Fibroblast of lung (primary cell): ENCODE results near the gene SPTBN5. TPM values are rescaled to one million over a fixed set of nuclear protein-coding genes. Genes with fewer than 3 reads are reported as not detected.

Experiments used
- DNase-seq, 2 donors: peaks; one replicate each; pipeline versions ENCODE4 v3.0.0 to v3.0.0-alpha.2; 2010; ENCODE audit warnings: low read depth in 2 of 2
- H2AFZ ChIP-seq: 2 replicates; pipeline ENCODE4 v1.5.1; 2012; ENCODE audit warnings: low read length, control low read depth, inconsistent platforms
- H3K27ac ChIP-seq: 2 replicates; pipeline ENCODE4 v1.5.1; 2011; ENCODE audit warnings: low read length, control low read depth; ENCODE audit not compliant: insufficient read depth
- H3K27me3 ChIP-seq: 2 replicates; pipeline ENCODE4 v1.5.1; 2011; ENCODE audit warnings: mild to moderate bottlenecking, low read length; ENCODE audit not compliant: control insufficient read depth, insufficient read depth
- H3K36me3 ChIP-seq: 2 replicates; pipeline ENCODE4 v1.5.1; 2011; ENCODE audit warnings: low read length; ENCODE audit not compliant: control insufficient read depth, insufficient read depth
- H3K4me1 ChIP-seq: 2 replicates; pipeline ENCODE4 v1.5.1; 2011; ENCODE audit warnings: low read length; ENCODE audit not compliant: control insufficient read depth, insufficient read depth; ENCODE audit errors: extremely low read depth
- H3K4me2 ChIP-seq: 2 replicates; pipeline ENCODE4 v1.5.1; 2011; ENCODE audit warnings: low read length, control low read depth; ENCODE audit not compliant: insufficient read depth; ENCODE audit errors: extremely low read depth
- H3K4me3 ChIP-seq, 4 experiments: fragments of 200-600 bp in 1 of 4; sonication (generic) in 1 of 4; replicated peaks in 1 of 4; 2 replicates each; pipeline ENCODE4 v1.5.1; 2011 to 2016; ENCODE audit warnings: low read length in 4 of 4, low read depth in 3 of 4, mild to moderate bottlenecking in 3 of 4, control low read depth in 2 of 4, inconsistent platforms in 1 of 4, mixed read lengths in 1 of 4; ENCODE audit not compliant: insufficient read depth in 1 of 4; ENCODE audit errors: control extremely low read depth in 1 of 4
- H3K79me2 ChIP-seq: 2 replicates; pipeline ENCODE4 v1.5.1; 2012; ENCODE audit warnings: mild to moderate bottlenecking, low read length, inconsistent platforms; ENCODE audit not compliant: control insufficient read depth, insufficient read depth
- H3K9ac ChIP-seq: 2 replicates; pipeline ENCODE4 v1.5.1; 2011; ENCODE audit warnings: mild to moderate bottlenecking, low read length, control low read depth; ENCODE audit not compliant: insufficient read depth
- H3K9me3 ChIP-seq: 2 replicates; pipeline ENCODE4 v1.5.1; 2012; ENCODE audit warnings: low read depth, low read length; ENCODE audit not compliant: control insufficient read depth, insufficient read depth
- H4K20me1 ChIP-seq: 2 replicates; pipeline ENCODE4 v1.5.1; 2011; ENCODE audit warnings: low read length; ENCODE audit not compliant: control insufficient read depth, insufficient read depth; ENCODE audit errors: extremely low read depth
- EZH2 ChIP-seq: IDR thresholded peaks from 2 replicates; pipeline ENCODE4 v1.5.1; 2012; ENCODE audit warnings: low read length, control low read depth, mild to moderate bottlenecking; ENCODE audit errors: missing control alignments
- polyA plus RNA-seq, 2 donors: library from polyadenylated mRNA; depleted of rRNA in 1 of 2; stranded (reverse) in 1 of 2; unstranded in 1 of 2; fragments of >200 nt; gene quantifications; 2 replicates each; pipeline ENCODE4 v1.2.1, GENCODE V29; 2011 to 2012; ENCODE audit warnings: missing spikeins in 1 of 2
- total RNA-seq: library from RNA; depleted of rRNA; stranded (reverse); fragments of >200 nt; gene quantifications from 2 replicates; pipeline ENCODE4 v1.2.1, GENCODE V29; 2014
- TF ChIP-seq, protein P1 (sequence below), 2 donors: IDR thresholded peaks in 1 of 2; conservative IDR thresholded peaks in 1 of 2; 1 replicate in 1 of 2; 2 replicates in 1 of 2; pipeline ENCODE4 v1.5.1; 2011 to 2012; ENCODE audit warnings: low read length in 2 of 2, control low read depth in 1 of 2, inconsistent platforms in 1 of 2, low read depth in 1 of 2, mild to moderate bottlenecking in 1 of 2

The SPTBN5 gene
- total and polyA plus RNA-seq, 2 donors (not counting 1 experiment from before 2014, with no cell fraction given) = 0.43 to 0.66 TPM

DNA sequence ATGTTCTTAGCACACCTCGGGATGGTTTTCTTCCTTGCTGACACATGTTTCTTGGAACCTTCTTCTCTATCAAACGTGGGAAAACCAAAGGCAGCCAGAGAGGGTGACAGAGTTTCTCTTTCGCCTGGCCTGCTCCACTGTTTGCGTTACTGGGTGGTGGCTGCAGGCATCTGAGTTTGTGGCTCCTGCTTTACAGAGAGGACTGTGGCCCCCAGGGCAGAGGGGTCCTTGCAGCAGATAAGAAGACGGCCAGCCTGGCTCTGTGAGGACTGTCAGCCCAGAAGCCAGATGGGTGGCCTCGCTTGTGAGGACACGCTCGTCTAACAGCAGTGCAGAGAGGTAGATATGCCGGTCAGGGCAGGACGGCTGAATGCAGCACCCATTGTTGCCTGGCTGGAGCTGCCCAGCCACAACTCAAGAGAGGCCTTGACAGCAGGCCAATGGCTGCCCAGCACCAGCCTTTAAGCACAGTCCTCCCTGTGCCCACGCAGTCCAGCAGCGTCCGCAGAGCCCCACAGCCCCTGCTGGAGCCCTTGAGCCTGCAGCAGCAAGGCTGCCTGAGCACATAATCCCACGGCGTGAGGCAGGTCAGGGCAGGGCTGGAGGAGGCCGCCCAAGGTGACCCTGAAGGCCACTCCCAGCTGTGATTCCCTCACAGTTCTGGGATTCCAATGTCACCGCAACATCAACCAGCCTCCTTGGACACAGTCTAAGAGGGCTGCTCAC lies 15.0 kb upstream of the SPTBN5 start:
- H3K36me3 ChIP-seq = peaks cover 10% of the 10 kb centered on the region
- no peak overlapping the region for H3K4me3 ChIP-seq
- no peaks in the 10 kb centered on the region for H3K27me3 ChIP-seq
- H3K27ac ChIP-seq = no peak overlapping the region
- no peak overlapping the region for H2AFZ ChIP-seq
- no peaks in the 10 kb centered on the region for H3K9me3 ChIP-seq
- TF ChIP-seq, protein P1, sequence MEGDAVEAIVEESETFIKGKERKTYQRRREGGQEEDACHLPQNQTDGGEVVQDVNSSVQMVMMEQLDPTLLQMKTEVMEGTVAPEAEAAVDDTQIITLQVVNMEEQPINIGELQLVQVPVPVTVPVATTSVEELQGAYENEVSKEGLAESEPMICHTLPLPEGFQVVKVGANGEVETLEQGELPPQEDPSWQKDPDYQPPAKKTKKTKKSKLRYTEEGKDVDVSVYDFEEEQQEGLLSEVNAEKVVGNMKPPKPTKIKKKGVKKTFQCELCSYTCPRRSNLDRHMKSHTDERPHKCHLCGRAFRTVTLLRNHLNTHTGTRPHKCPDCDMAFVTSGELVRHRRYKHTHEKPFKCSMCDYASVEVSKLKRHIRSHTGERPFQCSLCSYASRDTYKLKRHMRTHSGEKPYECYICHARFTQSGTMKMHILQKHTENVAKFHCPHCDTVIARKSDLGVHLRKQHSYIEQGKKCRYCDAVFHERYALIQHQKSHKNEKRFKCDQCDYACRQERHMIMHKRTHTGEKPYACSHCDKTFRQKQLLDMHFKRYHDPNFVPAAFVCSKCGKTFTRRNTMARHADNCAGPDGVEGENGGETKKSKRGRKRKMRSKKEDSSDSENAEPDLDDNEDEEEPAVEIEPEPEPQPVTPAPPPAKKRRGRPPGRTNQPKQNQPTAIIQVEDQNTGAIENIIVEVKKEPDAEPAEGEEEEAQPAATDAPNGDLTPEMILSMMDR (conservative IDR thresholded peaks at IDR 0.05 in 1 of 2, IDR thresholded peaks at IDR 0.05 in 1 of 2; ENCODE audit: low read depth in 1 of 2, low read length in 2 of 2) = no peak
- no peak for TF ChIP-seq EZH2
- no peak for DNase-seq
- no peaks in the 10 kb centered on the region for H3K4me1 ChIP-seq
- H3K4me2 ChIP-seq = no peak overlapping the region
- no peaks in the 10 kb centered on the region for H3K79me2 ChIP-seq
- H3K9ac ChIP-seq = no peak overlapping the region
- no peaks in the 10 kb centered on the region for H4K20me1 ChIP-seq

DNA sequence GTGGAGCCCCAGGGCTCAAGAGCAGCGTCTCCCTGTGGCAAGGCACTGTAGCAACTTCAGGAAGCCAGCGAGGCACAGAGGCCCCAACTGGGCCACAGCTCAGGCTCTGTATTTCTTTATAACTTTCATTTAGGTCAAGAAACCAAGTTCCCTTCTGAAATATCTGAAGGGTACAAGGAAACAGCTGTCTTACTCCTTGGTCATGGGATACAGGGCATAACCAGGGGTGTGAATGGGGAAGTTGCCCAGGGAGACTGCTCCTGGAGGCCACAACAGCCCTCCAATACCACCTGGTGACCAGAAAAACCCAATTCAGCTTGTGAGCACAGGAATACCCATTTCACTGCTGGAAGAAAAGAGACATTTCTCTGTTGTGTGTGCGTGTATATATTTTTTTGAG lies 13.3 kb upstream of the SPTBN5 start:
- no peak for DNase-seq
- TF ChIP-seq, protein P1 (conservative IDR thresholded peaks at IDR 0.05 in 1 of 2, IDR thresholded peaks at IDR 0.05 in 1 of 2; ENCODE audit: low read depth in 1 of 2, low read length in 2 of 2) = no peak
- TF ChIP-seq EZH2 = no peak
- Histone ChIP-seq H3K4me1 (no peaks in the 10 kb centered on the region), H3K4me2 (no peak overlapping the region), H3K9me3 (no peaks in the 10 kb centered on the region), H3K9ac (no peak overlapping the region), H3K27ac (no peak overlapping the region), H4K20me1 (no peaks in the 10 kb centered on the region), H3K27me3 (no peaks in the 10 kb centered on the region), H3K36me3 (peaks cover 10% of the 10 kb centered on the region), H2AFZ (no peak overlapping the region), H3K79me2 (no peaks in the 10 kb centered on the region), H3K4me3 (no peak overlapping the region)

DNA sequence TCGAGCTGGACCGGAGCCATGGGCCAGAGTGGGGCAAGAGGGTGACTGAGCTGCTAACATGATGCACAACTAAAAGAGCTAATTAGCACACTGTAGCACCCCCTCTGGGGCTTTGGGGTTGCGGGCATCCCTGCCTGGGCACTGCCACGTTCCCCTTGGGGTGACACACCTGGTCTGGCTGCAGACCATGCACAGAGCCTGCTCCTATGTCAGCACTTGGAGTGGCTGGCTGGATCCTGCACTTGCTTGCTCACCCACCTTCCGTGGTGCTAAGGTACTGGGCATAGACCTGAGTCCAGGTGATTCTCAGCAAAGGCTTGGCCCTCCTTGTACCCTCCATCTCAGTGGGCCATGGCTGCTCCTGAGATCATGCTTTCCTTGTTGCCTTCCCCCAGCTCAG lies 12.8 kb upstream of the SPTBN5 start:
- no peak overlapping the region for H3K27ac ChIP-seq
- TF ChIP-seq, protein P1 (conservative IDR thresholded peaks at IDR 0.05 in 1 of 2, IDR thresholded peaks at IDR 0.05 in 1 of 2; ENCODE audit: low read depth in 1 of 2, low read length in 2 of 2) = no peak
- no peak overlapping the region for H2AFZ ChIP-seq
- no peaks in the 10 kb centered on the region for H3K79me2 ChIP-seq
- no peaks in the 10 kb centered on the region for H3K9me3 ChIP-seq
- H3K27me3 ChIP-seq = no peaks in the 10 kb centered on the region
- peaks cover 10% of the 10 kb centered on the region for H3K36me3 ChIP-seq
- H3K4me2 ChIP-seq = no peak overlapping the region
- no peak for DNase-seq
- H3K9ac ChIP-seq = no peak overlapping the region
- no peaks in the 10 kb centered on the region for H4K20me1 ChIP-seq
- no peak overlapping the region for H3K4me3 ChIP-seq
- H3K4me1 ChIP-seq = no peaks in the 10 kb centered on the region
